Sigmoid colon (tissue), 7 donors: Measurements from ENCODE around the gene BIN1. TPM values are rescaled to one million over a fixed set of nuclear protein-coding genes. Genes with fewer than 3 reads are reported as not detected.
A peak's percentile ranks its signal among the peaks of the same experiment; 100 is the strongest.
"Not testable (repeated sequence)": the region's sequence is repeated elsewhere in the genome, so short reads cannot be mapped to it uniquely, and the experiment has no call there.

Source experiments
- DNase-seq: peaks from one replicate; pipeline ENCODE4 v3.0.0-alpha.2; 2019
- H3K27ac ChIP-seq, 4 donors: fragments of 200-600 bp; sonication (generic); one replicate each; pipeline ENCODE4 v1.5.1; 2016 to 2019; ENCODE audit warnings: mild to moderate bottlenecking in 1 of 4
- H3K27me3 ChIP-seq, 3 donors: fragments of 200-600 bp; sonication (generic); one replicate each; pipeline ENCODE4 v1.5.1; 2019; ENCODE audit warnings: mild to moderate bottlenecking in 1 of 3
- H3K36me3 ChIP-seq, 4 donors: fragments of 200-600 bp; sonication (generic); one replicate each; pipeline ENCODE4 v1.5.1; 2016 to 2019
- H3K4me1 ChIP-seq, 4 donors: fragments of 200-600 bp; sonication (generic); one replicate each; pipeline ENCODE4 v1.5.1; 2017 to 2019
- H3K4me3 ChIP-seq, 4 donors: fragments of 200-600 bp; sonication (generic); one replicate each; pipeline ENCODE4 v1.5.1; 2017 to 2019; ENCODE audit warnings: mild to moderate bottlenecking in 2 of 4, moderate library complexity in 1 of 4
- H3K9me3 ChIP-seq, 4 donors: fragments of 200-600 bp in 3 of 4; sonication (generic) in 3 of 4; one replicate each; pipeline versions ENCODE4 v1.5.1 to v1.6.1; 2013 to 2019
- EP300 ChIP-seq, 4 donors: sonication (generic); formaldehyde crosslinking; IDR thresholded peaks; one replicate each; pipeline ENCODE4 v1.6.1; 2017; ENCODE audit warnings: antibody characterized with exemption in 4 of 4
- POLR2A ChIP-seq, 2 donors: fragments of 450-650 bp; IDR thresholded peaks; one replicate each; pipeline ENCODE4 v1.6.1; 2016; ENCODE audit warnings: antibody characterized with exemption in 2 of 2, mild to moderate bottlenecking in 2 of 2, moderate library complexity in 2 of 2
- POLR2AphosphoS5 ChIP-seq, 4 donors: sonication (generic); formaldehyde crosslinking; IDR thresholded peaks; one replicate each; pipeline ENCODE4 v1.6.1; 2017; ENCODE audit warnings: antibody characterized with exemption in 4 of 4
- whole genome bisulfite sequencing, 2 donors: extraction: QIAGEN DNeasy Blood & Tissue Kit; methylation state at CpG; one replicate each; pipeline ENCODE4 v1.1.7; 2013; 5-methylcytosine and 5-hydroxymethylcytosine counted together
- intact Hi-C: fragments of 100-400 bp; cut with DNase I; formaldehyde crosslinking; loops from one replicate; pipeline ENCODE4 v1.15.1; 2023
- polyA plus RNA-seq, 3 donors: library from polyadenylated mRNA; stranded (reverse); fragments of 200-250 nt; gene quantifications; one replicate each; pipeline ENCODE4 v1.2.3, GENCODE V29; 2013
- total RNA-seq, 4 donors: library from RNA; depleted of rRNA; stranded (reverse); fragments of >200 nt; gene quantifications; one replicate each; pipeline ENCODE4 v1.1.0, GENCODE V29; 2016
- TF ChIP-seq, protein P1 (sequence below), 4 experiments: fragments of 450-650 bp in 3 of 4; fragments of 200-600 bp in 1 of 4; IDR thresholded peaks; one replicate each; pipeline ENCODE4 v1.5.1; 2016 to 2019; ENCODE audit warnings: antibody characterized with exemption in 4 of 4, mild to moderate bottlenecking in 3 of 4, moderate library complexity in 2 of 4
- donor health status: healthy with polysubstance abuse.
- donor health status: Bipolar disorder and iron deficiency.
- donor health status: healthy.

BIN1 gene
- total and polyA plus RNA-seq, 7 donors = 20.3 to 57.9 (median 38.2) TPM

DNA sequence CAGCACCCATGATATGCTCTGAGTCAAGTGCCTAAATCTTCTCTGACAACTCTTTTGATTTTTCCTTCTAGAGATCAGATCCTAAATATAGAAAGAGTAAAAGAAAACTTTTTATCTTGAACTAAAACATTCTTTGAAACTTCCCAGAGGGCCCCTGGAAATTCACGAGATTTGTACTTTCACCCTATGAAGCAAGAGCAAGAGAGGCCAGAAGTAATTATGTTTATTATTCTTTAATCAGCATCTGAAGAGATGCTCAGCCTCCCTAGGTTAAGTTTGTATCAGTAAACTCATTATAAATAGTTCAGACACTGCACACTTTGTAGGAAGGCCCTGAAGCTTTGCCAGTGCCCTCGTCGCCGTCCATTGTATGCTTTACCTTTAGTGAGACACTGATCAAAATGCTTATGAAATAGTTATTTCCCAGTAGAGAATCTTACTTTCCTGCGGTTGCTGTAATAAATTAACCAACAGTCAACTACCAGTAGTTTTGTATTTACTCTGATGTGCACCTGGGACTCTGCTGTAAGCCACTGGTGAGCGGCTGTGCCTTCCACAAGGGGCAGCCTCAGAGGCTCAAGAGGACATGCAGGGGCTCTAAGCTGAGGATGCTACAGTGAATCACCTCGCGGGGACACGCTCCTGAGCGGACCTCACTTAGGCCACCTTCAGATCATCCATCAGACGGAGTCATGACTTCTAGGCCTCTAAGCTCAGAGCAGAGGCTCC lies 71.9 kb downstream of the BIN1 start:
- TF ChIP-seq POLR2AphosphoS5 (IDR thresholded peaks at IDR 0.05) = no peak
- no peak for TF ChIP-seq EP300 (IDR thresholded peaks at IDR 0.05)
- TF ChIP-seq, protein P1, sequence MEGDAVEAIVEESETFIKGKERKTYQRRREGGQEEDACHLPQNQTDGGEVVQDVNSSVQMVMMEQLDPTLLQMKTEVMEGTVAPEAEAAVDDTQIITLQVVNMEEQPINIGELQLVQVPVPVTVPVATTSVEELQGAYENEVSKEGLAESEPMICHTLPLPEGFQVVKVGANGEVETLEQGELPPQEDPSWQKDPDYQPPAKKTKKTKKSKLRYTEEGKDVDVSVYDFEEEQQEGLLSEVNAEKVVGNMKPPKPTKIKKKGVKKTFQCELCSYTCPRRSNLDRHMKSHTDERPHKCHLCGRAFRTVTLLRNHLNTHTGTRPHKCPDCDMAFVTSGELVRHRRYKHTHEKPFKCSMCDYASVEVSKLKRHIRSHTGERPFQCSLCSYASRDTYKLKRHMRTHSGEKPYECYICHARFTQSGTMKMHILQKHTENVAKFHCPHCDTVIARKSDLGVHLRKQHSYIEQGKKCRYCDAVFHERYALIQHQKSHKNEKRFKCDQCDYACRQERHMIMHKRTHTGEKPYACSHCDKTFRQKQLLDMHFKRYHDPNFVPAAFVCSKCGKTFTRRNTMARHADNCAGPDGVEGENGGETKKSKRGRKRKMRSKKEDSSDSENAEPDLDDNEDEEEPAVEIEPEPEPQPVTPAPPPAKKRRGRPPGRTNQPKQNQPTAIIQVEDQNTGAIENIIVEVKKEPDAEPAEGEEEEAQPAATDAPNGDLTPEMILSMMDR (IDR thresholded peaks at IDR 0.05) = no peak
- no peak for TF ChIP-seq POLR2A (IDR thresholded peaks at IDR 0.05)
- Histone ChIP-seq H3K4me3 (no peak overlapping the region), H3K9me3 (no peaks in the 10 kb centered on the region), H3K36me3 (no peaks in the 10 kb centered on the region), H3K4me1 (no peaks in the 10 kb centered on the region), H3K27me3 (peaks cover 0 to 4% (median 0%) of the 10 kb centered on the region in 3 donors), H3K27ac (no peak overlapping the region)
- peak; percentile 20 for DNase-seq
- 83 to 86% methylated on average over 11 of the region's 11 CpGs for WGBS, 2 donors
- intact Hi-C loops = no loop called here

DNA sequence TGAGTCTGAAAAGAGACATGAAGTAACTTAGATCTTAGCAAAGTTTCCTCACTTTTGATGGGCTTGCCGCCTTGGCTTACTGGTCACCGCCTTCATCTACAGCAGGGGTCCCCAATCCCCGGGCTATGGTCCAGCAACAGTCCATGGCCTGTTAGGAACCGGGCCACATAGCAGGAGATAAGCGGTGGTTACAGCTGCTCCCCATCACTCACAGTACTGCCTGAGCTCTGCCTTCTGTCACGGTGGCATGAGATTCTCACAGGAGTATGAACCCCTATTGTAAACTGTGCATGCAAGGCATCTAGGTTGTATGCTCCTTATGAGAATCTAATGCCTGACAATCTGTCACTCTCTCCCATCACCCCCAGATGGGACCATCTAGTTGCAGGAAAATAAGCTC lies 72.9 kb downstream of the BIN1 start:
- no peak for DNase-seq
- H3K9me3 ChIP-seq = no peaks in the 10 kb centered on the region
- intact Hi-C loops = no loop called here
- WGBS, 2 donors = 91% methylated on average over 6 of the region's 6 CpGs
- H3K27ac ChIP-seq = no peak overlapping the region
- no peak for TF ChIP-seq EP300 (IDR thresholded peaks at IDR 0.05)
- TF ChIP-seq, protein P1 (IDR thresholded peaks at IDR 0.05) = no peak
- no peak for TF ChIP-seq POLR2AphosphoS5 (IDR thresholded peaks at IDR 0.05)
- no peaks in the 10 kb centered on the region for H3K4me1 ChIP-seq
- H3K27me3 ChIP-seq = peaks cover 0 to 12% (median 0%) of the 10 kb centered on the region in 3 donors
- H3K4me3 ChIP-seq = no peak overlapping the region
- H3K36me3 ChIP-seq = no peaks in the 10 kb centered on the region

DNA sequence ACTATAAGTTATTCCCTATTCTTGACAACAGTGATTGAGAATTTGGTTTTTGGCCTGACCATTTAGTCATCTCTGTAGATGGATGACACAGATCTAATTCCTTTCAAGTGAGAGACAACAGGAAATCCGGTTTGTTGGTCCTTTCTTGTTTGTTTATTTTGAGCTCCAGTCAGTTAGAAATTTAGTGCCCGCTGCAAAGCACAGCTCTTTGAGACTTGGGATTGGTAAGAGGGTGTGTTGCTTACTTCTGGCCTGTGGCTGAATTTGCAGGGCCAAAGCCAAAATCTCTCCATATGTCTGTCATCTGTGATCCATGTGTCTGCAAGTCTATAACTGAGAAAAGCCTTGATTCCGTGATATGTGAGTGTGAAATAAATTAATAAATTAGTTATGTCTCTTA lies 74.3 kb downstream of the BIN1 start:
- no peak overlapping the region for H3K4me3 ChIP-seq
- TF ChIP-seq EP300 (IDR thresholded peaks at IDR 0.05) (no peak), POLR2AphosphoS5 (IDR thresholded peaks at IDR 0.05) (no peak), POLR2A (IDR thresholded peaks at IDR 0.05) (no peak)
- TF ChIP-seq, protein P1 (IDR thresholded peaks at IDR 0.05) = no peak
- no peaks in the 10 kb centered on the region for H3K9me3 ChIP-seq
- no peaks in the 10 kb centered on the region for H3K36me3 ChIP-seq
- 60 to 71% methylated on average over 3 of the region's 3 CpGs for WGBS, 2 donors
- H3K4me1 ChIP-seq = no peaks in the 10 kb centered on the region
- peaks cover 0 to 21% (median 0%) of the 10 kb centered on the region in 3 donors for H3K27me3 ChIP-seq
- intact Hi-C loops = no loop called here
- H3K27ac ChIP-seq = no peak overlapping the region
- no peak for DNase-seq

DNA sequence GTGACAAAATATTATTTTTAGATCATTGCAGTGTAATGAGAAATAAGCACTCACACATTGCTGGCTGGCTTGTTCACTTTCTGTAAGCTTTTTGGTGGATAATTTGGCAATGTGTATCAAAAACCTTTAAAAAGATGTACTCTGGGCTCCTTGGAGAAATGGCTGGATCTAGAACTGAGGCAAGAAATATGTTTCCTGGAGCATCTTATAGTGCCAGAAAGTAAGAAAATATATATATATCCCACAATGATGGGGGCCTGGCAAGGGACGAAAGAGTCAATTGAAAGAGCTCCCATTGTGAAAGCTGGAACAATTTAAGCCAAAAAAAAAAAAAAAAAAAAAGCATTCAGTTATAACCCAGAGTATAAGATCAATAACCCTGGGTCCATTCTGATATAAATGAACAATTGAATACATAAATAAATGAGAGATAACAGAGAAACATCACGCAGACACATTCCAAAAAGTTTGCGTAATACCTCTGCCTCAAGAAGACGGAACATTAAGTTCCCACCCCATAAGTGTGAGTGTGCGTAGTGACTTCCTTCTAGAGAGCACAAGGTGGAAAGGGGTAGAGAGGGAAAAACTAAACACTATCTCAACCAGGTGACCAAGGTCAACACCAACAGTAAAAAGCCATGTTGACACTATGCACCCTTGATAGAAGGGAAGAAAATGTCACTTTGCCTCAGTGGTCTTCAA lies 77.5 kb downstream of the BIN1 start:
- TF ChIP-seq POLR2AphosphoS5 (IDR thresholded peaks at IDR 0.05) (no peak), EP300 (IDR thresholded peaks at IDR 0.05) (no peak), POLR2A (IDR thresholded peaks at IDR 0.05) (no peak)
- TF ChIP-seq, protein P1 (IDR thresholded peaks at IDR 0.05) = no peak
- intact Hi-C loops = no loop called here
- Histone ChIP-seq H3K9me3 (no peaks in the 10 kb centered on the region), H3K36me3 (no peaks in the 10 kb centered on the region), H3K27me3 (peaks cover 0 to 32% (median 0%) of the 10 kb centered on the region in 3 donors), H3K4me3 (no peak overlapping the region), H3K27ac (no peak overlapping the region), H3K4me1 (peaks cover 0 to 16% (median 13%) of the 10 kb centered on the region in 4 donors)
- no peak for DNase-seq
- WGBS, 2 donors = 90 to 91% methylated on average over 5 of the region's 5 CpGs

DNA sequence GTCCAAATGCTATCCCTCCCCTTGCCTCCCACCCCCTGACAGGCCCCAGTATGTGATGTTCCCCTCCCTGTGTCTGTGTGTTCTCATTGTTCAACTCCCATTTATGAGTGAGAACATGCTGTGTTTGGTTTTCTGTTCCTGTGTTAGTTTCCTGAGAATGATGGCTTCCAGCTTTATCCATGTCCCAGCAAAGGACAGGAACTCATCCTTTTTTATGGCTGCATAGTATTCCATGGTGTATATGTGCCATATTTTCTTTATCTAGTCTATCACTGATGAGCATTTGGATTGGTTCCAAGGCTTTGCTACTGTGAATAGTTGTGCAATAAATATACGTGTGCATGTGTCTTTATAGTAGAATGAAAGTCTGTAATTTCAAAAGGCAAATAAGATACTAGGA lies 78.2 kb downstream of the BIN1 start:
- WGBS, 2 donors = 31 to 59% methylated on average over 1 of the region's 1 CpG

More for the DNA sequence above, 78.2 kb downstream of the BIN1 start:
- peaks cover 0 to 16% (median 13%) of the 10 kb centered on the region in 4 donors for H3K4me1 ChIP-seq
- H3K27ac ChIP-seq, intact Hi-C loops, H3K36me3 ChIP-seq, DNase-seq, H3K9me3 ChIP-seq, H3K4me3 ChIP-seq: not testable (repeated sequence)
- H3K27me3 ChIP-seq = peaks cover 0 to 32% (median 0%) of the 10 kb centered on the region in 3 donors
